ENCODE measurements around the gene FNDC8. TPM values are rescaled to one million over a fixed set of nuclear protein-coding genes. Genes with fewer than 3 reads are reported as not detected.
"Not testable (repeated sequence)": the region's sequence is repeated elsewhere in the genome, so short reads cannot be mapped to it uniquely, and the experiment has no call there.

The FNDC8 gene
- total RNA-seq, 3 donors from 2014 or later: not detected

DNA sequence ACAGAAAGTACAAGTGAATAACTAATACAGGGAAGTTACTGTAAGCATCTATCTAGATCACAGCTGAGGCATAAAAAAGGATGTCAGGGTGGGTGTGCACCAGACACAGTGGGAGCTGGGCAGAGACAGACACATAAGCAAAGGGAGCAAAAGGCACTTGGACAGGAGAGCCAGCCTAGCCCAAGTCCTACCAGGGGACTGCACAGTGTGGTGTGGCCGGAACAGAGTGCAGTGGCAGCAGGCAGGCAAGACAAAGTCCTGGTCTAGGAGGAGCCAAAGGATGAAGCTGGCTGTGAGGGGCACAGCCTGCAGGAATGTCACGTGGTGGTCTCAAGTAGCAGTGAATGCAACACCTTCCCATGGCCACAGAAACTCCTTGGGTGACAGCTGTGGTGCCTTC lies 23.6 kb upstream of the FNDC8 start:
- Histone ChIP-seq H3K9me3 (no peaks in the 10 kb centered on the region), H3K36me3 (no peaks in the 10 kb centered on the region), H3K27ac (no peak overlapping the region), H3K4me3 (no peak overlapping the region), H3K4me1 (no peaks in the 10 kb centered on the region), H3K27me3 (no peaks in the 10 kb centered on the region)
- intact Hi-C loops (cut with DNase I; ENCODE audit: low total_unique reads): no loop called here
- DNase-seq (ENCODE audit: low spot score in 2 of 2): no peak
- TF ChIP-seq, protein P1, sequence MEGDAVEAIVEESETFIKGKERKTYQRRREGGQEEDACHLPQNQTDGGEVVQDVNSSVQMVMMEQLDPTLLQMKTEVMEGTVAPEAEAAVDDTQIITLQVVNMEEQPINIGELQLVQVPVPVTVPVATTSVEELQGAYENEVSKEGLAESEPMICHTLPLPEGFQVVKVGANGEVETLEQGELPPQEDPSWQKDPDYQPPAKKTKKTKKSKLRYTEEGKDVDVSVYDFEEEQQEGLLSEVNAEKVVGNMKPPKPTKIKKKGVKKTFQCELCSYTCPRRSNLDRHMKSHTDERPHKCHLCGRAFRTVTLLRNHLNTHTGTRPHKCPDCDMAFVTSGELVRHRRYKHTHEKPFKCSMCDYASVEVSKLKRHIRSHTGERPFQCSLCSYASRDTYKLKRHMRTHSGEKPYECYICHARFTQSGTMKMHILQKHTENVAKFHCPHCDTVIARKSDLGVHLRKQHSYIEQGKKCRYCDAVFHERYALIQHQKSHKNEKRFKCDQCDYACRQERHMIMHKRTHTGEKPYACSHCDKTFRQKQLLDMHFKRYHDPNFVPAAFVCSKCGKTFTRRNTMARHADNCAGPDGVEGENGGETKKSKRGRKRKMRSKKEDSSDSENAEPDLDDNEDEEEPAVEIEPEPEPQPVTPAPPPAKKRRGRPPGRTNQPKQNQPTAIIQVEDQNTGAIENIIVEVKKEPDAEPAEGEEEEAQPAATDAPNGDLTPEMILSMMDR (IDR thresholded peaks at IDR 0.05): no peak
- TF ChIP-seq POLR2A (IDR thresholded peaks at IDR 0.05): no peak
- no peak for TF ChIP-seq POLR2AphosphoS5 (IDR thresholded peaks at IDR 0.05)

DNA sequence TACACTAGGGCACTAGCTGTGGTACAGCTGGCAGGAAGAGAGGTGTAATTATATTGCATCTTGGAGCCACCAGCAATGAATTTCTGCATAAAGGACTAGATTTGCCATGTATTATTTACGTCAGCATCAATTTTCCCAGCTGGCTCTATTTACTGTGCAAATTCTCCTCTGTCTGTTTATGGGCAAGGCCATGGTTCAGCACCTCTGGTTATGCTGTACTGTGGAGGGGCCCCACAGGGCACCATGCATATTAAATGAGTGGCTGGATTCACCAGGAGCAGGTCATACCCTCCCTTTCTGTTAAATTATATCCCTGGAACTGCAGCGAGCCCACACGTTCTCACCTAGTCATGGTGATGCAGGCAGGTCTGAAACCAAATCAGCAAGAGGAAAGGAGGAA lies 21.5 kb upstream of the FNDC8 start:
- intact Hi-C loops (cut with DNase I; ENCODE audit: low total_unique reads): no loop called here
- Histone ChIP-seq H3K27ac (no peak overlapping the region), H3K4me3 (no peak overlapping the region), H3K36me3 (no peaks in the 10 kb centered on the region), H3K4me1 (no peaks in the 10 kb centered on the region), H3K27me3 (no peaks in the 10 kb centered on the region), H3K9me3 (no peaks in the 10 kb centered on the region)
- TF ChIP-seq, protein P1 (IDR thresholded peaks at IDR 0.05): no peak
- TF ChIP-seq POLR2A (IDR thresholded peaks at IDR 0.05) (no peak), POLR2AphosphoS5 (IDR thresholded peaks at IDR 0.05) (no peak)
- DNase-seq (ENCODE audit: low spot score in 2 of 2): no peak

DNA sequence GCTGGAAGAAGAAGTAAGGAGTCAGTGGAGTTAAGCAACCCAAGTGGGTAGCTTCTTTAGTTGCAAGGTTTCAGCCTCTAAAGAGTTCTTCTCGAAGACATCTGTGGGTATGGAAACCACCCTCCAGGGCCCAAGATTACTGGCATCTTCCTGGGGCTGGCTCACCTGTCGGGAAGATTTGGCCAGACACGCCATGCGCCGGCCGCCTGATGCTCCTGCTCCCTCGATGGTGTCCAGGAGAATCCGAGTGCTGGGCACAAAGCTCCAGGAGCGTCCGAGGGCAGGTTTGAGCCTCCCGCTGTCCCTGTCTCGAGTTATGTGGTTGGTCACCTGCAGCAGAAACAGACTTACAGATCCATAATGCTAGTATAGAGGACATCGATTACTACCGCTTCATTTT lies 20.4 kb upstream of the FNDC8 start:
- no peaks in the 10 kb centered on the region for H3K4me1 ChIP-seq
- no peaks in the 10 kb centered on the region for H3K9me3 ChIP-seq
- H3K4me3 ChIP-seq: no peak overlapping the region
- no peak overlapping the region for H3K27ac ChIP-seq
- DNase-seq (ENCODE audit: low spot score in 2 of 2): no peak
- intact Hi-C loops (cut with DNase I; ENCODE audit: low total_unique reads): no loop called here
- H3K27me3 ChIP-seq: no peaks in the 10 kb centered on the region
- TF ChIP-seq, protein P1 (IDR thresholded peaks at IDR 0.05): no peak
- no peak for TF ChIP-seq POLR2AphosphoS5 (IDR thresholded peaks at IDR 0.05)
- no peak for TF ChIP-seq POLR2A (IDR thresholded peaks at IDR 0.05)
- H3K36me3 ChIP-seq: no peaks in the 10 kb centered on the region

DNA sequence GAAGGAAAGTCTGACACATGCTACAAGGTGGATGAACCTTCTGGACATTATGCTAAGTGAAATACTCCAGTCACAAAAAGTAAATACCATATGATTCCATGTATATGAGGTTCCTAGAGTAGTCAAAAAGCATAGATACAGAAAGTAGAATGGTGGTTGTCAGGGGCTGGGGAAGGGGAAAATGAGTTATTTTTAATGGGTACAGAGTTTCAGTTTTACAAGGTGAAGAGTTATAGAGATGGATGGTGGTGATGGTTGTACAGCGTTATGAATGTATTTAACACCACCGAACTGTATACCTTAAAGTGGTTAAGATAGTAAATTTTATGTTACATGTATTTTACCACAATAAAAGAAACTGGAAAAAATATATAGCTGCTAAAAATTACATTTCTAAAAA lies 19.7 kb upstream of the FNDC8 start:
- Histone ChIP-seq H3K9me3 (no peaks in the 10 kb centered on the region), H3K36me3 (no peaks in the 10 kb centered on the region), H3K4me1 (no peaks in the 10 kb centered on the region), H3K27me3 (no peaks in the 10 kb centered on the region), H3K4me3 (no peak overlapping the region), H3K27ac (no peak overlapping the region)
- TF ChIP-seq POLR2A (IDR thresholded peaks at IDR 0.05): no peak
- TF ChIP-seq, protein P1 (IDR thresholded peaks at IDR 0.05): no peak
- intact Hi-C loops (cut with DNase I; ENCODE audit: low total_unique reads): no loop called here
- no peak for DNase-seq (ENCODE audit: low spot score in 2 of 2)

DNA sequence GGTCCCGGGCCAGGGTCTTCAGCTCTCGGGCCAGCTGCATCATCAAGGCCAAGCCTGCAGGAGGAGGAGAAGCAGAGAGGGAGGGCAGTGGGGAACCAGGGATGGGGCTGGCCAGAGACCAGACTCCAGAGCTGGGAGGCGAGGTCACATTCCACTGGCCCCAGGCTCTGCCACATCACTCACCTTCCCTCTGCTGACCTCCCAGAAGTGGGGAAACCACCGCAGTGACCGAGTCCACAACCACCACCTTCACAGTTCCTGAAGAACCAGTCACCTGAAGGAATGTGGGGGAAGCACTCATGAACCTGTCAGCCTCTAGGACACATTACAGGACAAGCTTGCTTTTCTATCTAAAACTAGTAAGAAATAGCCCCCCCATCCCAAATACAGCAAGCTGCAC lies 18.1 kb upstream of the FNDC8 start:
- DNase-seq (ENCODE audit: low spot score in 2 of 2): no peak
- intact Hi-C loops (cut with DNase I; ENCODE audit: low total_unique reads): no loop called here
- no peaks in the 10 kb centered on the region for H3K9me3 ChIP-seq
- H3K27ac ChIP-seq: no peak overlapping the region
- TF ChIP-seq POLR2AphosphoS5 (IDR thresholded peaks at IDR 0.05): no peak
- no peak overlapping the region for H3K4me3 ChIP-seq
- H3K4me1 ChIP-seq: no peaks in the 10 kb centered on the region
- H3K36me3 ChIP-seq: no peaks in the 10 kb centered on the region
- no peaks in the 10 kb centered on the region for H3K27me3 ChIP-seq

DNA sequence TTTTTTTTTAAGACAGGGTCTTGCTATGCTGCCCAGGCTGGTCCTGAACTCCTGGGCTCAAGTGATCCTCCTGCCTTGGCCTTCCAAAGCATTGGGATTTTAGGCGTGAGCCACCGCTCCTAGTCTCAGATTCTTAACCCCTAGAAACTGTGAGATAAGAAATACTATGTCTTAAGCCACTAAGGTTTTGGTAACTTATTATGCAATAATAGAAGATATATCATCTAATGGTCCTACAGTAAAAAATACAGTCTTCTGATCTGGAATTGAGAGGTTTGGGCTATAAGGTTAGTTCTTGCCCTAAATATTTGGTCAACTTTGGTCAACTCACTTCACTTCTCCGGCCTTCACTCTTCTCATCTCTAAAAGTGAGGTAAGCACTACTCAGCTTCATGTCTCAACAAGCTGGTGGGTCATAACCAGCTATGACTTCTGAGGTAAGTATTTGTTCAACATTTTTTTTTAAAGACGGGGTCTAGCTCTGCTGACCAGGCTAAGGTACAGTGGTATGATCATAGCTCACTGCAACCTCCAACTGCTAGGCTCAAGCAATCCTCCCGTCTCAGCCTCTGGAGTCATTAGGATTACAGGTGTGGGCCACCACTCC lies 16.5 kb upstream of the FNDC8 start:
- Histone ChIP-seq H3K4me1 (no peaks in the 10 kb centered on the region), H3K27me3 (no peaks in the 10 kb centered on the region), H3K9me3 (no peaks in the 10 kb centered on the region), H3K4me3 (no peak overlapping the region), H3K36me3 (no peaks in the 10 kb centered on the region), H3K27ac (no peak overlapping the region)
- DNase-seq (ENCODE audit: low spot score in 2 of 2): no peak
- TF ChIP-seq POLR2AphosphoS5 (IDR thresholded peaks at IDR 0.05) (no peak), POLR2A (IDR thresholded peaks at IDR 0.05) (no peak)
- TF ChIP-seq, protein P1 (IDR thresholded peaks at IDR 0.05): no peak
- intact Hi-C loops (cut with DNase I; ENCODE audit: low total_unique reads): no loop called here

DNA sequence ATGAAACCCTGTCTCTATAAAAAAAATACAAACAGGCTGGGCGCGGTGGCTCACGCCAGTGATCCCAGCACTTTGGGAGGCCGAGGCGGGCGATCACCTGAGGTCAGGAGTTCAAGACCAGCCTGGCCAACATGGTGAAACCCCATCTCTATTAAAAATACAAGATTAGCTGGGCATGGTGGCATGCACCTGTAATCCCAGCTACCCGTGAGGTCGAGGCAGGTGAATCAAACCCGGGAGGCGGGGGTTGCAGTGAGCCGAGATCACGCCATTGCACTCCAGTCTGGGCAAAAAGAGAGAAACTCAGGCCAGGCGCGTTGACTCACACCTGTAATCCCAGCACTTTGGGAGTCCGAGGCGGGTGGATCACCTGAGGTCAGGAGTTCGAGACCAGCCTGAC lies 10.6 kb upstream of the FNDC8 start:
- H3K36me3 ChIP-seq; H3K4me1 ChIP-seq; H3K27ac ChIP-seq; H3K27me3 ChIP-seq; H3K9me3 ChIP-seq; DNase-seq (ENCODE audit: low spot score in 2 of 2); H3K4me3 ChIP-seq: not testable (repeated sequence)
- intact Hi-C loops (cut with DNase I; ENCODE audit: low total_unique reads): loop anchor here (10.0 kb wide), 1 partner anchor 566 kb away; no protein-coding TSS in a partner anchor
